Tibial nerve (tissue), 4 donors: ENCODE measurements around the gene RSPO1.

Experiments used
- EP300 ChIP-seq, 2 donors: sonication (generic); formaldehyde crosslinking; IDR thresholded peaks; one replicate each; pipeline ENCODE4 v1.6.1; 2017; ENCODE audit warnings: antibody characterized with exemption in 2 of 2, mild to moderate bottlenecking in 1 of 2
- POLR2A ChIP-seq, 2 donors: fragments of 450-650 bp; IDR thresholded peaks; one replicate each; pipeline ENCODE4 v1.6.1; 2017; ENCODE audit warnings: antibody characterized with exemption in 2 of 2, mild to moderate bottlenecking in 2 of 2, moderate library complexity in 2 of 2
- TF ChIP-seq, protein P1 (sequence below), 5 experiments: fragments of 200-600 bp in 3 of 5; fragments of 450-650 bp in 2 of 5; sonication (generic) in 3 of 5; IDR thresholded peaks; one replicate each; pipeline ENCODE4 v1.5.1; 2016 to 2019; ENCODE audit warnings: antibody characterized with exemption in 5 of 5, mild to moderate bottlenecking in 3 of 5, moderate library complexity in 2 of 5

DNA sequence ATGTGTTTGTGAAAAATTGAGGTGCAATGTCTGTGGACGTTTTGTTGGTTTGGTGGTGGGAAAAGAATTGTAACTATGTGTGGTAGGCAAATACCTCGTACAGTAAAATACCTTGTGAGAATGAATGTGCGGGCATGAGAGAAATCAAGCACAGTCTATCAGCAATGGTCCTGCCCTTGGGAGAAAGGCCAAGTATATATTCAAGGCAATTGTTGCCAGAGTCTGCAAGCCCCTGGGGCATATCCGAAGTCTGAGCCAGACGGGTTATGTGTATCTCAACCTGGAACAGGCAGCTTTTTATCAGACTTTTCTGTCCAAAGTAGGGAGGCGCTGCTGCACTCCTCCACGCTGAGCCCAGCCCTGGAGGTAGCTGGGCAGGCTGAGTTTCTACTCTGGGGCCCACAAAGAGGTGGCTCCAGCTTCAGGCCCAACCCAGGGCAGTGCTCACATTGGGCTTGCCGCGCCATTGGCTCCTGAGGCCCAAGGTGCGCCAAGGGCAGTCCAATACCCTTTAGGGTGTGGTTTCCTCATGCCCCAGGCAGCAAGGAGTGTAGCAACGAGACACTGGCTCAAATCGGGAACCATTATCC, 29.5 kb downstream of the RSPO1 start:
- TF ChIP-seq, protein P1, sequence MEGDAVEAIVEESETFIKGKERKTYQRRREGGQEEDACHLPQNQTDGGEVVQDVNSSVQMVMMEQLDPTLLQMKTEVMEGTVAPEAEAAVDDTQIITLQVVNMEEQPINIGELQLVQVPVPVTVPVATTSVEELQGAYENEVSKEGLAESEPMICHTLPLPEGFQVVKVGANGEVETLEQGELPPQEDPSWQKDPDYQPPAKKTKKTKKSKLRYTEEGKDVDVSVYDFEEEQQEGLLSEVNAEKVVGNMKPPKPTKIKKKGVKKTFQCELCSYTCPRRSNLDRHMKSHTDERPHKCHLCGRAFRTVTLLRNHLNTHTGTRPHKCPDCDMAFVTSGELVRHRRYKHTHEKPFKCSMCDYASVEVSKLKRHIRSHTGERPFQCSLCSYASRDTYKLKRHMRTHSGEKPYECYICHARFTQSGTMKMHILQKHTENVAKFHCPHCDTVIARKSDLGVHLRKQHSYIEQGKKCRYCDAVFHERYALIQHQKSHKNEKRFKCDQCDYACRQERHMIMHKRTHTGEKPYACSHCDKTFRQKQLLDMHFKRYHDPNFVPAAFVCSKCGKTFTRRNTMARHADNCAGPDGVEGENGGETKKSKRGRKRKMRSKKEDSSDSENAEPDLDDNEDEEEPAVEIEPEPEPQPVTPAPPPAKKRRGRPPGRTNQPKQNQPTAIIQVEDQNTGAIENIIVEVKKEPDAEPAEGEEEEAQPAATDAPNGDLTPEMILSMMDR (IDR thresholded peaks at IDR 0.05): no peak
- TF ChIP-seq EP300 (IDR thresholded peaks at IDR 0.05) (no peak), POLR2A (IDR thresholded peaks at IDR 0.05) (no peak)
